GM18498 (cell line): Measurements from ENCODE around the gene RAI14.

Source experiments
- ATAC-seq: cut with Tn5 transposase; IDR thresholded peaks from one replicate; pipeline ENCODE4 v1.9.1; 2021; ENCODE audit warnings: mild to moderate bottlenecking, moderate library complexity; ENCODE audit not compliant: unreplicated experiment

RAI14 gene

DNA sequence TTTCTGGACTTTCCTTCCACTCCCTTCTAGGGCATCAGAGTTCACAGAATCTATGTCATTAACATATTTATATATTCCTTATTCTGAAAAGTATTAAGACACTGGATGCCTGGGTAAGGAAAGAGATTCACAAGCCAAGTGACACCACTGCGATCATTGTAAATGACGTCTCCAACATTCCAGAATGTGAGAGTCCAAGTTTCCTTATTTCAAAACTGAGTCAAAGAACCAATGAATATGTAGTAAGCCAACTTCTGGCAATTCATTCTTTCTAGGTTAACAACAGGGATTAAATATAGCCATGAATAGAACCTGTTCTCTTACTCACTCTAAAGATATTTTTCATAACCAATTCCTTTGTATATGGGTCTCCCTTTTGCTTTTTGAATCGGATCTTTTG lies 18.1 kb downstream of the RAI14 start:
- ATAC-seq = no peak

DNA sequence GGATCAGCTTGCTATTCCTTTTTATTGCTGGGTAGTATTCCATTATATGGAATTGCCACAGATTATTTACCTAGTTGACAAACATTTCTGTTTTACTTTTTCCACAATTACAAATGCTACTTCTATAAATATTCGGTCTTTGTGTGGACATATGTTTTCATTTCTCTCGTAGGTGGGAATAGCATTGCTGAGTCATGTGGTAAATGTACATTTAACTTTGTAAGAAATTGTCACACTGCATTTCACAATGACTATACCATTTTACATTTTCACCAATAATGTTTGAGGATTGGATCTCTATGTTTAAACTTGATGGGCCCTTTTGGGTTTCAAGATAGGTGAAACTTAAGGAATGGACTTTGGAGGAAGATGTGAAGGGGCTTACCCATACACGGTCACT lies 19.7 kb downstream of the RAI14 start:
- ATAC-seq = no peak

DNA sequence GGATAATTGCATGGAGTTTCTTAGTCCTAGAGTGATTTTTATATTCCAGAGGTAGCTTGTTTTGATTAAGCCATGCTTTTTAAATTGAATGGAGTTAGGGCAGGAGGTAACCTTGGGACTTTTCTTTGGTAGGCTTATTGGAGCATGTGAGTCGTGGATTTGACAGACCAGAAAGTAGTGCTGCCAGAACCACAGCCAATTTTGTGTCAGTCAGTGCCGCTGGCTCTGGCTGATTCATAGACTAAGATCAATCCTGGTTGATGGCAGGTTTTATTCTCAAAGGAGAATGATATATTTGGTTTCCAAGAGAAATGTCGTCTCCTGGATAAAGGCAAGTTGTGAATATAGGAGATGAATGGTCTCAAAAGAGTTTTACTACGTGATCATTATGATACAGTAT lies 20.3 kb downstream of the RAI14 start:
- no peak for ATAC-seq

DNA sequence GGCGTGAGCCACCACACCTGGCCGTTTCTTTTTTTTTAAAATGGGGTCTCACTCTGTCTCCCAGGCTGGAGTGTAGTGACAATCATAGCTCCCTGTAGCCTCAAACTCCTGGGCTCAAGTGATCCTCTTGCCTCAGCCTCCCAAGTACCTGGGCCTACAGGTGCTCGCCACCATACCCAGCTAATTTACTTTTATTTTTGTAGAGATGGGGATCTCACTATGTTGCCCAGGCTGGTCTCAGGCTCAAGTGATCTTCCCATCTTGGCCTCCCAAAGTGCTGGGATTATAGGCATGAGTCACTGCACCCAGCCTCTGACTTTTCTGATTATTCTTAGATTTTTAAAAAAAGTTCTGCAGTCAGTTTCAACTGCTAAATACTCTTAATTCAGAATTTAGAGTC lies 21.3 kb downstream of the RAI14 start:
- no peak for ATAC-seq

DNA sequence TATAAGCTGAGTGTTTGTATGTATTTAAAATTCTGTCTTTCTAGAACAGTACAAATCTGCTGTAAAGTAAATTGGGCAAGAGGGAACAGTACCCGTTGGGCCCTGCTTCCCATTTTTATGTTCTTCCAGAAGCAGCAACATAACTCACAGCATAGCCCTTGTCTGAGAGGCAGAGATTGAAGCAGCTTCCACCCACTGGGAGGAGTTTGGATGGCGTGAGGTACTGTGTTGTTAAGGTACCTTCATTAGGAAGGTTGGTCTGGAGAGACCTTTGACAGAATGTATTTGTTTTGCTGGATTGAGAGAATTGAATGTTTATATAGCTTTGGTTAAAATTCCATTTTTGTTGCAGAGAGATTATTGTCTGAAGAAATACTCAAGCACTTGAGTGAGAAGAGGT lies 24.8 kb downstream of the RAI14 start:
- no peak for ATAC-seq

DNA sequence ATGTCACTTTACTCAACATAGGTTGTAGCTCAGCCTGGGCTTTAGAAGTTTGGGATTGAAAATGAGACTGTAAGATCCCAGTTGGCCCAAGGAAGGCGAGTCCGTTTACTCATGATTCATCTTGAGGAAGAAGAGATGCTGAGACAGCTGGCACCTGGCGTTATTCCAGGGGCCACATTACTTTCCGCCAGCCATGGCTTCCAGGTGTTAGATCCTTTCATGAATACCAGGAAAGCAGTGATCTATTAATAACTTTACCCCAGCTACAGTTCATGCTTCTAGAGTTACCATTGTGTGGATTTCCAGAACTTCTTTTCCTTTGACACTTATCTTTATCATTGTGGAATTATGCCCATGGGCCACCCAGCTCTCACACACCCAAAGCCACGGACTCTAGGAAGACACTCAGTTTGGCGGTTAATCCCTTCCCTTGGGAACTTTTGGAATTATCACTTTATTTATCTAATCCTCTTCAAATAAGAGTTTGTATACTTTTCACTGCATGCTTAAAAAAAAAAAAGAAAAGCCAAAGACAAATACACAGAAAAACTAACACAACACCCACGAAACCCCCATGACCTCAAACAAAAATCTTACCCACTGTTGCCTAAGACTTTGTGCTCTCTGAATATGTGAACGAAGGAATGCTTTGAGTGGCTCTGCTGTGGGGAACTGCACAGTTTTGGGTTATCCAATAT lies 26.9 kb downstream of the RAI14 start:
- no peak for ATAC-seq

DNA sequence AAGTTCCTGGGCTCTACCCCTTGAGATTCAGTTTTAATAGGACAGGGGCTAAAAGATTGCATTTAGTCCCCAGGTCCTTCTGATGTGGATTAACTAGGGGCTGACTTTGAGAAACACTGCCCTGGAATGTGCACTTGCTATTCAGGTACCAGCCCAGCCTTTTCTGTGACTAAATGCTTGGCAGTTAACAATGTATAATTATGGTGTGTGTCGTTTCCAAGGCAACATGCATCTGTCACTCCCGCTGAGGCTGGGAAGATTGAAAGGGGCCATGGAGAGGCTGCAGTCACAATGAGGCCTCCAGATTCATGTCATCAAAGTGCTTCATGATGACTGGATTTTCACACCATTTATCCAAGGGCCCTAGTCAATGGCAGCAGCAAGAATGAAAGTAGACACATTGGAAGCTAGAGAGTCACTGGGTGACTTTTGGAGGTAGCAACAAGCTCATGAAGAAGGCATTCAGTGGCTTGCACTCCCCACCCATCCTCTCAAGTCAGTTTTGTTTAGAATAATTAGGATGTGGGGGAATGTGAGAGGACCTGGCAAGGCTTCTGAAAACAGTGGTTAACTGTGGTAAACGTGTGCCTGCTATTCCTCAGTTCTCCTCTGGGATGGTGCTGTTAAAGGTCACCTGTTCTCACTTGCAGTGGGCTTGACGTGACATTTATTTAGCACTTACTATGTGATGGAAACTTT lies 28.3 kb downstream of the RAI14 start:
- no peak for ATAC-seq

DNA sequence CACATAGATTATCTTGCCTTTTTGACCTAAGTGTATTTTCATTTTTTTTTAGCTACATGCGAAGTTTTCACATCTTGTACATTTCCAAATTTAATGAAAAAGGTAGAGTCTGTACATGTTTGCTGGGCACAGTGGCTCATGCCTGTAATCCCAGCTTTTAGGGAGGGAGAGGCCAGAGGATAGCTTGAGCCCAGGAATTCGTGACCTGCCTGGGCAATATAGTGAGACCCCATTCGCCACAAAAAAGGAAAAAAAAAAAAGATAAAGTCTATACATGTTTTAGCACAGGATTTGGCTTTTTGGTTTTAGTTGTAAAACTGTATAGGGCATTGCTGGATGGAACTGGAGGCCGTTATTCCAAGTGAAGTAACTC lies 28.8 kb downstream of the RAI14 start:
- ATAC-seq = no peak

DNA sequence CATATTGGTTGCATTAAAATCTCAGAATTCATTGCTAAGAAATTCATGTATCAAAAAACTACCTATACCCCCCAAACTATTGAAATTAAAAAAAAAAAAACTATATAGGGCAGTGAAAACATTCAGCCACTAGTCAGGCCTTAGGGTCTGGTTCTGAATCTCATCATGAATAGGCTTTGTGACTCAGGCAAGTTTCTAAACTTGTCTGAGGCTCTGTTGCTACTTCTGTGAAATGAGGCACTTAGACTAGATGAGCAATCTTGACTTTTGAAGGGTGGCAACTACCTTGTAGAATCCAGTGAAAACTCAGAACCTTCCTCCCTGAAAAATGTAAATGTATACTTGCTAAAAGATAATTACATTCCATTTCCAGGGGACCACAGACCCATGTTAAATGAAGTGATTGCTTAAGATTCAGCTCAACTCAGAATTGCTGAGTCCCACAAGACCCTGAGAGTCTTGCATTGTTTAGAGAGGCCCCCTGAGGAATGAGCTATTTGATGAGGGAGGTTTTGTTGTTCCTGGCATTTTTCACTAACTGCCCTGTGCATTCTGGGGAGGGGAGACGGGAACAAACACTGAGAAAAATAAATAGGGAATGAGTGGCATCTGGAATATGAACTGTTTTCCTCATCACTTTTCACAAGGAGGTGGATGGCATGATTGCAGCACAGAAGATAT lies 29.5 kb downstream of the RAI14 start:
- ATAC-seq = no peak

DNA sequence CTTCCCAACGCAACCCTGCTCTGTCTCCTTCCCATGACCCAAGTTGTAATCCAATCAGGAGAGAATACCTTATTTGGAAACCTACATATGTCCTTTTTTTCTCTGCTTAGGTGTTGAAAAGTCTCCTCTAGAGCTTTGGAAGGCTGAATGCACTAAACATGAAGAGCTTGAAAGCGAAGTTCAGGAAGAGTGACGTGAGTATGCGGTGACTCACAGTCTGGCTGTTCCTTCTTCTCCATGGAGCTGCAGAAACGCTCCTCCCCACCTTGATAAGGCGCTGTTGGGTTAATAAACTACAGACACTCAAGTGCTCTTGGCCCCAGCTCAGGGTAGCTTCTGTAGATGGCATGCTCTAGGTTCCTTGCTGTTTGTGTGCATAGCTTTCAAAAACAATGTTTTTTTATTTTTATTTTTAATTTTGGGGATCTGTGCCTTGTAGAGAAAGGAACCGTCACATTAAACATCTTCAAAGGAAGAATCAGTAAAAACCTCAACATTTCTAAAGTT lies 30.7 kb downstream of the RAI14 start:
- ATAC-seq = no peak

DNA sequence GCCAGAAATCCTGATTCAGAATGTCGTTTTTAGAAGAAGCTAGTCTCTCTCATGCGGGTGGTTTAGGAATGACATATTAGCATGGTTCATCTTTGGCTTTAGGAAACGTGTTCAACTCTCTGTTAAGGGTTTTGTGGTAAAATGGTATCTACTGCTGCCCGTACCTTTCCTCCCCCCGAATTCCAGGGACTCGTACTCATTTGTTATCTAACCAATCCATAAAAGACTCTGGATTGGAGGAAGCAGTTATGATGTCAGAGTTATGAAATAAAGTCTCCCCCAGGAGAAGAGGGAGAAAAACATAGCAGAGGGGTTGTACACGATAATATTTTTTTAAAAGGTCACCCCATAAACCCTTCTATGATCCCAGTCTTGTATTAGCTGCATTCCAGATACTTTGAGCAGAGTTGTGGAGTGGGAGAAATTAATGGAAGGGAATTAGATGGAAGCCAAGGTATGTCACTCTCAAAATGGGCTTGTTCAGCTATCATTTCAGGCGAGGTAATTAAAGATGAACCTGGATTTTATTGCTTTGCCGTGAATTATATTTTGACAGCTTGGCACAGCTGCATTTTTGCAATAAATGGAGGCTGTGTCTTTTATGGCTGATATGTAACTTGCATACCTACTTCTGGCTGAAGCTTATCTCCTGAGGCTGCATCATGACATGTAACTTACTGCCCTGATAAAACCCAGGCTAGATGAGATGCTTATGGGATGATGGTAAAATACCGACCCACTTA lies 31.3 kb downstream of the RAI14 start:
- ATAC-seq = no peak

DNA sequence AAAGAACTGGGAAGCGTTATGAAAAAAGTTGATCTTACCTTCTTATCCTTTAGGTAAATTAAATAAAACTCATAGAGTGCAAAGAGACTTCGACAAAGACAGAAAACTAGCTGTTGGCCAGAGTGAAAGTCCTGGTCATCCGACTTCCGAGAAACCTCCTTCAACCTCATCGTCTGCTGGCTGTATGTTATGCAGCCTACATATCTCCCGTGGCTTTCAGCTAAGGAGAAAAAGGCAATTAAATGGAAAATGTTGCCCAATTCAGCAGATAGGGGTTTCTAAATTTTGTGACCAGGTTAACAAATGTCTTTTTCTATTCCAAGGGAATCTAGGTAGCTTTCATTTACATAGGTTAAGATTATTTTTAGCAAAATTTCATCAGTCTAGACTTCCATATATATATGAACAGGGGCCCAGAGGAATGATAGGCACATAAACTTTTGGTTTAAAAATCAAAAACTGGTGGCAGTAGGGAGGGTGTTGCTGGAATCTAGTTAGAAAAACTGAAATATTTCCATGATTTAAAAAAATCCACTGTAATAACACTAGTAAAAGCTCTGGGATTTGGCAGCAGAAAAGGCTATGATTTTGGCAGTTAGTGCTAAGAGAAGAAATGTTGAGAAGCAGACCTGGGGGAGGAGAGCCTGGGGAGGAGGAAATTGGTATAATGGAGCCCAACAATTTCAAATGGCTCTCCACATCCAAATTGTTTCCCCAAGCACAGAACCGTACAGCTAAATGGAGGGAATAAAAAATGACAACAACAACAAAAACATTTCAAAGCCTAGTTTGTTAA lies 32.1 kb downstream of the RAI14 start:
- no peak for ATAC-seq

DNA sequence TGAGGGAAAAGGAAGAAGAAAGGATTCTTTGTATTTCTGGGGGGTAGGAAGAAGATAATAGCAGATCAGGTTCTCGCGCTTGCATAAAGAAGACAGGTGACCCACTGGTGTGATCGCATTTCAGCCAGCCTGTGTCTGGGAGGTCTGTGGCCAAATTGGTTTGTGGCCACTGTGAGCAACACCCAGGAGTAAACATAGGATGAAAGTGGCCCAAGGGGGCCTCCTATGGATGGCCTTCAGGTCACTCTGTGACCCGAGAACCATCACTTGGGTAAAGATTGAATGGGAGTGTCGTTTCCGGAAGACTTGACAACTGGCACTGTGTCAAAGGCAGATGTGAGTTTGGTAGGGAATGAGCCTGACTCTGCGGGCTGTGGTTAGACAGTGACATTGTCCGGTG lies 34.2 kb downstream of the RAI14 start:
- no peak for ATAC-seq

DNA sequence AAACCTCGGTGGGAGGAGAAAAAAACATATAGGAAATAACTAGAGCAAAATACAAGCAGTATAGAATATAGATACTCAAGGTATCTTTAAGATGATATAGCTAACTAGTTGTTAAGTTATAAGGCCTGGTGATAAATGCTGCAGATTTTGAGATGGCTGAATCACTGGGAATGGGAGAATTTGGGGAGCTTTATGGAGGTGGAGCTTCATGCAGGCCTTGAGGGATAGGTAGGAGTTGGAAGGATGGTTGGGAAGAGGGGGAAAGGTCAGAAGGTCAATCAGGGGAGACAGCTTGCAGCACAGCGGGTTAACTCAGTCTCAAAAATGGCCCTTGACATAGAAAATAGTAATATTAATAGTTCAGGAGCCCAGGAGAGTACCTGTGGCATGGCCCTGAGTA lies 34.8 kb downstream of the RAI14 start:
- ATAC-seq = no peak

DNA sequence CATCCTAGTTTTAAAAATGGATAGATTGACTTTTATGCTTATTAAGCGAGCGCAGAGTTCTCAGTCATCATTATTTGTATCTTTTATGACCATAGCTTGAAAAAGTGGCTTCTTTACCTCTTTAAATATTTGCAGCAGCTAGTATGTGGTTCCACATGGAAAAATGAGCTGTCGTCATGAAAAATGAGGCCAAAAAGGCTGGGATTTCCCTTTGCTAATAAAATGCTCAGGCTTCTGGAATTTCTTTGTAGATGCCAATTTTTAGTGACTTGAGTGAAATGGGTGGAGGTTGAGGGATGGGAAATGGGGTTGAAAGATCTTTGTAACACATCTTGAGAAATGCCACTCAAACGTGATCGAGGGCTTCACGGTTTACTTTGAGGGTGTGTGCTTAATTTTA lies 35.2 kb downstream of the RAI14 start:
- no peak for ATAC-seq

DNA sequence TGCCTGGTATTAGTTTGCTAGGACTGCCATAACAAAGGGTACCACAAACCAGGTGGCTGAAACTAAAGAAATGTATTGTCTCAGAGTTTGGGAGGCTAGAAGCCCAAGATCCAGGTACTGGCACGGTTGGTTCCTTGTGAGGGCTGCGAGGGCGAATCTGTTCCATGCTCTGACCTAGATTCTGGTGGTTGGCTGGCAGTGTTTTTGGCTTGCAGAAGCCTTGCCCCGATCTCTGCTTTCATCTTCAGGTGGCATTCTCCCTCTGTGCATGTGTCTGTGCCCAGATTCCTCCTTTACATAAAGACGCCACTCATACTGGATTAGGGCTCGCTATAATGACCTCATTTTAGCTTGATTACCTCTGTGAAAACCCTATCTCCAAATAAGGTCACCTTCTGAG lies 36.7 kb downstream of the RAI14 start:
- no peak for ATAC-seq

DNA sequence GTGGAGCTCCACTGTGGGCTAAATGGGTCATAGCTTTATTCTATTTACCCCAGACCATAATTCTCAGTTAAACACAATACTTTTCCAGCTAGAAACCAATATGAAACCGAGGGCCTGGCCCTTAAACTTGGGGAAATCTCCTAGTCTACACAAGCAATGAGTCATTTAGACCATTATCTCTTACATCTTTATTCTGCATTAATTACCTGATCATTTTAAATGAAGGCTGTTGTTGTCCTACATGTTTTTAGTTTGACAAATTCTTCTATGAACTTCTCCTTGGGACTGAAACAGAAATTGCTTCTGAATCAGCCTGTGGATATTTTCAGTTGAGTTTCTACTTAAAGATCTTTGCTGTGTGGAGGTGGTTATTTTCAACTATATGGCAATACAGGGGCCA lies 37.9 kb downstream of the RAI14 start:
- ATAC-seq = no peak

DNA sequence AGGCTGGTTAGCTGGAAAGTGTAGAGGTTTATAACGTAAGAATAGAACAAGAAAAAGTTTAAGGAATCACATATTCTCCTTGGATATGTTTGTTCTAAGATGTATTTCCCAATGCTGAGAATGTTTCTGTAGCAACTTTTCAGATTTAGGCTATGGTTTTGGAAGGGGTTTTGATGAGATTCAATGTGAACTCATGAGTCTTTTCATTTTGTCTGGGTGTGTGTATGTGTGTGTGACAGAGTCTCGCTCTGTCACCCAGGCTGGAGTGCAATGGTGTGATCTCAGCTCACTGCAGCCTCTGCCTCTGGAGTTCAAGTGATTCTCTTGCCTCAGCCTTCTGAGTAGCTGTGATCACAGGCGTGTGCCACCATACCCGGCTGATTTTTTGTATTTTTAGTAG lies 38.6 kb downstream of the RAI14 start:
- ATAC-seq = no peak

DNA sequence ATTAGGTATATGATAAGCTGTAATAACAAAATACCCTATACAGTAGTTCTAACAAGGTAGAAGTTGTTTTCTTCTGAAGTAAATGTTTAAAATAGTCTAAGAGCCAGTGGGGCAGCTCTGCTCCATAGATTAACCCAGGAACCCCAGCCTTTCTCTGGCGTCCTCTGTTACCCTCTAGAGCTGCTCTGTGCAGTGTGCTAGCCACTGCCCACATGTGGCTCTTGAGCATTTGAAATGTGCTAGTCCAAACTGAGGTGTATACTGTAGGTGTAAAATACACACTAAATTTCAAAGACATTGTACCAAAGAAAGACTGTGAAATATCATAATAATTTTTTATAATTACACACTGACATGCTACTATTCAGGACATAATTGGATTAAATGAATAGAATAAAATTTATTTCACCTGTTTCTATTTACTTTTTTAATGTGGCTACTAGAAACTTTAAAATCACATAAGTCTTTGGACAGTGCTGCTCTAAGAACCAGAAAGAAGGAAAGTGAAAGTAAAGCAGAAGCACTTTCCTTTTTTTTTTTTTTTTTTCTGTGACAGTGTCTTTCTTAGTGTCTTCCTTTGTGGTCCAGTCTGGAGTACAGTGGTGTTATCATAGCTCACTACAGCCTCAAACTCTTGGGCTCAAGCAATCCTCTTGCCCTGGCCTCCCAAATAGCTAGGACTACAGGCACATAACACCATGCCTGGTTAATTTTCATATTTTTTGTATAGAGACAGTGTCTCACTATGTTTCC lies 39.3 kb downstream of the RAI14 start:
- no peak for ATAC-seq
